BE2C (cell line): ENCODE results near the gene TP53I11.

Source experiments
- DNase-seq: peaks from one replicate; pipeline ENCODE4 v3.0.0-alpha.2; 2020
- H3K27me3 ChIP-seq: fragments of 250-450 bp; sonication (Bioruptor Pico); 2 replicates; pipeline ENCODE4 v1.5.1; 2020; ENCODE audit warnings: mild to moderate bottlenecking
- H3K36me3 ChIP-seq: fragments of 250-450 bp; sonication (Bioruptor Pico); 2 replicates; pipeline ENCODE4 v1.5.1; 2020; ENCODE audit warnings: mild to moderate bottlenecking
- H3K4me1 ChIP-seq: fragments of 250-450 bp; sonication (Bioruptor Pico); 2 replicates; pipeline ENCODE4 v1.5.1; 2020
- H3K4me3 ChIP-seq: 2 replicates; pipeline ENCODE4 v1.5.1; 2011; ENCODE audit warnings: low read depth, low read length
- H3K9me3 ChIP-seq: fragments of 250-450 bp; sonication (Bioruptor Pico); 2 replicates; pipeline ENCODE4 v1.5.1; 2020
- CTCF ChIP-seq: IDR thresholded peaks from 2 replicates; pipeline ENCODE4 v1.5.1; 2012; ENCODE audit warnings: mild to moderate bottlenecking, low read depth, low read length

TP53I11 gene

GRCh38 chr11:44936951-44937543 lies 13.6 kb downstream of the TP53I11 start:
- Histone ChIP-seq H3K4me1 (no peaks in the 10 kb centered on the region; the same call in 1 of the 2 replicates), H3K9me3 (no peaks in the 10 kb centered on the region), H3K36me3 (no peaks in the 10 kb centered on the region), H3K27me3 (no peaks in the 10 kb centered on the region), H3K4me3 (no peak overlapping the region; the same call in 1 of the 2 replicates)
- peak; percentile 33 for DNase-seq
- no peak for TF ChIP-seq CTCF

- DNase-seq = peak; percentile 74
- Histone ChIP-seq H3K36me3 (no peaks in the 10 kb centered on the region), H3K4me3 (peak overlapping the region; percentile 7; the same call in 1 of the 2 replicates), H3K4me1 (no peaks in the 10 kb centered on the region; the same call in 1 of the 2 replicates), H3K9me3 (no peaks in the 10 kb centered on the region), H3K27me3 (no peaks in the 10 kb centered on the region)
- TF ChIP-seq CTCF = peak; percentile 77
These were observed 14.2 kb downstream of the TP53I11 start for GRCh38 chr11:44936525-44936924.

DNA sequence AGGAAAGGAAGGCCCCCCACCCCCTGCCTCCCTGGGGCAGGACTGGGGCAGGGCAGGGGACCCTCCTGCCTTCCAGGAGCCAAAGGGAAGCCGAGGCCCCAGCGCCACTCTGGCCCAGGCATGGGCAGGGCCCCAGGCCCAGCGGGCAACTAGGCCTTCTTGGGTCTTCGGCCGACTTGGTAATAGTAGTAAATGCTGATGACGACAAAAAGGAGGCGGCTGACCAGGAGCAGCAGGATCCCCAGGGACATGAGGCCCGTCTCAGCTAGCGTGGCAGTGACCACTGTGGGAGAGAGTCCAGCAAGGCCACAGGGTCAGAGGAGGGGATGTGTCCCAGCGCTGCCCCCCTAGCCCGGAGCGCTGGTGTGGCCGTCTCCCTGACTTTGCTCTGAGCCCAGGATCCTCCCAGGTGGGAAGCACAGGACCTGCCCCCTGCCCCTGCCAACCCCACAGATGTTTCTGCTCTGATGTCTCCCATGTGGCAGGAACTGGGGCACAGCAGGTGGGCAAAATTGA lies 15.9 kb downstream of the TP53I11 start:
- no peak overlapping the region for H3K4me3 ChIP-seq
- H3K36me3 ChIP-seq = no peaks in the 10 kb centered on the region
- no peak for TF ChIP-seq CTCF
- DNase-seq = no peak
- H3K9me3 ChIP-seq = no peaks in the 10 kb centered on the region
- H3K4me1 ChIP-seq = no peaks in the 10 kb centered on the region; the same call in 1 of the 2 replicates
- H3K27me3 ChIP-seq = no peaks in the 10 kb centered on the region

DNA sequence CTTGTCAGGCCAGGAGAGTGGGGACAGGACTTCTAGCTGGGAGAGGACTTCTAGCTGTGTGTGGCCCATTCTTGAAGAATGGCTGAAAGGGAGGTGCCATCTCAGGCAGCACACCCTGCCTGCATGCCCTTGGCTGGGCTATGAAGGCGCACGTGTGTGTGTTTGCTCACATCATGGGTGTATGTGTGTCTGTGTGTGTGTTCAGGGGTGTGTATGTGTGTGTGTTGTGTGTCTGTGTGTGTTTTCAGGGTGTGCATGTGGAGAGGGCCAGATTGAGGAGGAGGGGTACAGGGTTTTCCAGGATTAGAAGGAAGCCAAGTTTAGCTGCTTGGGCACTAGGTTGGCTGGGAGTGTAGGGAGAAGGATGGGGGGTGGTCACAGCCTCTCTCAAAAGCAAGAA lies 16.6 kb downstream of the TP53I11 start:
- H3K4me1 ChIP-seq = no peaks in the 10 kb centered on the region; the same call in 1 of the 2 replicates
- DNase-seq = no peak
- no peak for TF ChIP-seq CTCF
- no peaks in the 10 kb centered on the region for H3K36me3 ChIP-seq
- no peaks in the 10 kb centered on the region for H3K9me3 ChIP-seq
- H3K27me3 ChIP-seq = no peaks in the 10 kb centered on the region
- H3K4me3 ChIP-seq = no peak overlapping the region

GRCh38 chr11:44931466-44931865 lies 19.2 kb downstream of the TP53I11 start:
- Histone ChIP-seq H3K4me1 (peaks cover 3% of the 10 kb centered on the region; the same call in 1 of the 2 replicates), H3K36me3 (no peaks in the 10 kb centered on the region), H3K27me3 (no peaks in the 10 kb centered on the region), H3K4me3 (no peak overlapping the region), H3K9me3 (no peaks in the 10 kb centered on the region)
- TF ChIP-seq CTCF = no peak
- DNase-seq = no peak

DNA sequence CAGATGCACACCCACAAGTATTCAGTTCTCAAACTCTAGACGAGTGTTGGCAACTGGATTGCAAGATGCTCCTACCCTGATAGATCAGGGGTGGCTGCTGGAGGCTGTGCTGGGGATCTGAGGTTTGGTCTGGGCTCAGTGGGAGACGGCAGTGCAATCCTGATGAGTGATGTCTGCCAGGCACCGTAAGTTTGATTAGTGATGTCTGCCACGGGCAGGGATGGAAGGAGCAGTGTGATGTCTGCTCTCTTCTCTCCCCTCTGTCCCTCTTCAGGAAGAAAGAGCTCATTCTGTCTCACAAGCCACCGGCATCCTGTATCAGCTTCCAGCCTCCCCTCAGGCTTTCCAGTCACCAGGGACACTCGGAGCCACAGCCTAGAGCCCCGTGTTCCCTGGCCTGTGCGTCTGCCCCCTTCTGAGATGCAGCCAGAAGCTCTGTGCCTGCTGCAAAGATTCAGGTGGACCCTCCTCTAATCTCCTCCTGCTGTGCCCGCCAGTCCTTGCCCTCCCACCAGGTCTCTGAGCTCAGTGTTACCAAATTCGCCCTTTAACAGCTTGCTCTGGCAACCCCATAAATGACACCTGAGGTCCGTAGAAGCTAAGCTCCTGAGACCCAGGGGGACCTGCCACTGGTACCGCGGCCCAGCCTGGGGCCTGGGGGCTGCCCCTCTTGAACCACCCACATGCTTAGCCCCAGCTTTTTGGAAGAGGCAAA lies 19.9 kb downstream of the TP53I11 start:
- no peak for TF ChIP-seq CTCF
- H3K9me3 ChIP-seq = no peaks in the 10 kb centered on the region
- H3K27me3 ChIP-seq = no peaks in the 10 kb centered on the region
- H3K4me3 ChIP-seq = no peak overlapping the region
- H3K36me3 ChIP-seq = no peaks in the 10 kb centered on the region
- DNase-seq = no peak
- peaks cover 3% of the 10 kb centered on the region; the same call in 1 of the 2 replicates for H3K4me1 ChIP-seq
